Astrocyte of the hippocampus (primary cell): ENCODE measurements around the gene C17orf113.
"Not testable (repeated sequence)": the region's sequence is repeated elsewhere in the genome, so short reads cannot be mapped to it uniquely, and the experiment has no call there.

ENCODE experiments used
- DNase-seq: peaks from one replicate; pipeline ENCODE4 v3.0.0; 2011; ENCODE audit warnings: low read depth, low spot score

C17orf113 gene

GRCh38 chr17:42042598-42043319 is 7.6 kb downstream of the C17orf113 start:
- DNase-seq, result no peak

DNA sequence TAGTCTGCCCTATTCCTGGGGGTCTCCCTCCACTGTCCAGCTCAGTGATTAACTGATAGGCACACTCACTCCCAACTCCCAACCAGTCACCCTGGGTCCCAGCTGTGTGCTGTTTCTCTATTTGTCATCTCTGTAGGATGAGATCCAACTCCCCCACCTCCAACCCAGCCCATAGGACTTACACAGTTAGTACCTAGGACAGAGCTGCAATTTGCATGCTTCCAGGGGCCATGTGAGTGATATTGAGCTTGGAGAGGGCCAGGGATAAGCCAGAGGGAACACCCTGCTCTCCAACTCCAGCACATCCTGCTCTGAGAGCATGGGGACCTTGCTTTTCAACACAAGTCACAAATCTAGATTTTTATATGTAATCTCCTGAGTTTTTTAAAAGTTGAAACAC is 8.8 kb downstream of the C17orf113 start:
- DNase-seq, result no peak

- DNase-seq, result no peak
Observed at GRCh38 chr17:42040818-42041217, 9.6 kb downstream of the C17orf113 start.

DNA sequence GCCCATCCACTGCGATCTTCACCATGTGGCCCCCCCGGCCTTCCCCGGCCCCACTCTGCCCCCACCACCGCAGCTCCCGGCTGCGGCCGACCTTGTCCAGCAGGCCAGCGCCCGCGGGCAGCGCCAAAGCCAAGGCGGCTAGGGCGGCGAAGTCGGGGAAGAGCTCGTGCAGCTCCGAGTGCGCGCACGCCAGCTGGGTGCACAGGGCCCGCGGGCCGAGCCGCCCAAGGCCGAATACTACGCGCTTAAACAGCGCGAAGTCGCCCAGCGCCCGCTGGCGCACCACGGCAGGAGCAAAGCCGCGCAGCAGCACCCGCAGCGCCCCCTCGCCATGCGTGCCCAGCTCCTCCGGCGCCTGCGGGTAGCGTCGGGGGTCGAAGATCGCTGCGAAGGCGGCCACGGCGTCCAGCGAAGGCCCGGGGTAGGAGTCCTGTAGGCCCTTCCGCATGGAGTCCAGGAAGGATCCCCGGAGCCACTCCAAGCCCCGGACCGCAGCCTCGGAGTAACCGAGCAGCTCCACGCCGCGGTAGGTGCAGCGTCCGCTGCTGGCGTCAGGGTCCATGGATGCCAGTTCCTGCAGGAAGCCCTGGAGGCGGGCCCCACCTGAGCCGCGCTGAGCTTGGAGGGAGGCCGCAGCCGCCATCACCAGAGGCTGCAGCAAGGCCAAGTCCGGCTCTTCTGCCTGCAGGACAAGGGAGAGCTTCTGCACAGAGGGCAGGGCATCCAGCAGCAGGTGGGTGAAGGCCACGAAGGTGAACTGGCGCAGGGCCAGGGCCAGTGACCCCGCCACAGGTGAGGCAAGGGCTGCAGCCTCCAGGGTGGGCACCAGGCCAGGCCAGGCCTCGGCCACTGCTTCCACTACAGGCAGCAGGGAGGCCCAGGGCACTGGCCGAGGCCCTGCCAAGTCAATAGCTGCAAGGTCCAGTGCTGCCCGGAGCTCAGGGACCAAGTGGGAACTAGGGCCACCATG is 10.3 kb downstream of the C17orf113 start:
- DNase-seq, result peak; percentile 29

DNA sequence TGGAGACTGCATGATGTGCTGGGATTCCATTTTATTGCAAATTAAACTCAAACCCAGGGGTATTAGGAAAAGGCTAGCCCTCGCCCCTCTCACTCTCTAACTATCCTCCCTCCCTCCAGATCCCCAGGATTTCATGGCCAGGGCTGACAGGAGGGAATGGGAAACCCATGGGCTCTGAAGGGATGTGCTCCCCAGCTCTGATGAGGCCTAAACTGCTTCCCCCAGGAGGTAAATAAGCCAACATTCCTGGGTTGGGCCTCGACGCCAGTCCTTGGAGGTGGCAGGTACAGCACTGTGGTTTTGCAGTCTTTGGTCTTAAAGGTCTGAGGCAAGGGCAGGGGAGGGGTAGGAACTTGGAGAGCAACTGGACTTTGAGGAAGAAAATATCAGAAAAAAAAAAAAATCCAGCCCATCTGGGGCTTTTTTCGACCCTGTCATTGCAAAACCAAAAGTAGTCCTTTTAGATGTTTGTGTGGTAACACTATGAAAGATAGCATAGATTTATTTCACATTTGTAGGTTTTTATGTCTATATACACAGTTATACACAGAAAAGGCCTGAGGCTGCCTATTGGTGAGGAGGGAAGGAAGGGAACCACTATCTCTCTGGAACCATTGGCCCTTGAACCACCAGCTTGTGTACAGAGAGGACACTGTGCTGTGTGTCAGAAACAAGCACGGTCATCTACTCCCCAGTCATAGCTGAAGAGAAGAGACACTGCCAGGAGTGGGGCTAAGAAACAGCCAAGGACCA is 12.0 kb downstream of the C17orf113 start:
- no peak for DNase-seq

- DNase-seq, result no peak
Observed at GRCh38 chr17:42034059-42034458, 16.3 kb downstream of the C17orf113 start.

DNA sequence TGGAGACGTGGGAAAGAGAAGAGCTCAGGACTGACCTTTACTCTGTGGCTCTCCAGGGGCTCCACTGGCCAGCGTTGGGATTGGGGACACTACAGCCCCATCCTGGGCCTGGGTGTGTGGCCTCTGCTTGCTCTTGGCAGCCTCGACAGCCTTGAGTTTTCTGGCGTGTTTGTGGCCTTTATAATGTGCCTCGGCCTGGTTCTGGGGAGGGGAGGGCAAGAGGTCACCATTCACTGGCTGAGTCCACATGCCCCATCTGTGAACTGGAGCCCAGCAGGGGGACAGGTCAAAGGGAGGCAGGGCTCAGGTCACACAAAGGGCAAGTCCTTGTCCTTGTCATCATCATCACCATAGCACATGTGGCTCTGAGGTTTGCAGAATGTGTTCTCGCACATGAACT is 18.8 kb downstream of the C17orf113 start:
- DNase-seq, result no peak

GRCh38 chr17:42028791-42029127 is 21.6 kb downstream of the C17orf113 start:
- DNase-seq, result no peak

DNA sequence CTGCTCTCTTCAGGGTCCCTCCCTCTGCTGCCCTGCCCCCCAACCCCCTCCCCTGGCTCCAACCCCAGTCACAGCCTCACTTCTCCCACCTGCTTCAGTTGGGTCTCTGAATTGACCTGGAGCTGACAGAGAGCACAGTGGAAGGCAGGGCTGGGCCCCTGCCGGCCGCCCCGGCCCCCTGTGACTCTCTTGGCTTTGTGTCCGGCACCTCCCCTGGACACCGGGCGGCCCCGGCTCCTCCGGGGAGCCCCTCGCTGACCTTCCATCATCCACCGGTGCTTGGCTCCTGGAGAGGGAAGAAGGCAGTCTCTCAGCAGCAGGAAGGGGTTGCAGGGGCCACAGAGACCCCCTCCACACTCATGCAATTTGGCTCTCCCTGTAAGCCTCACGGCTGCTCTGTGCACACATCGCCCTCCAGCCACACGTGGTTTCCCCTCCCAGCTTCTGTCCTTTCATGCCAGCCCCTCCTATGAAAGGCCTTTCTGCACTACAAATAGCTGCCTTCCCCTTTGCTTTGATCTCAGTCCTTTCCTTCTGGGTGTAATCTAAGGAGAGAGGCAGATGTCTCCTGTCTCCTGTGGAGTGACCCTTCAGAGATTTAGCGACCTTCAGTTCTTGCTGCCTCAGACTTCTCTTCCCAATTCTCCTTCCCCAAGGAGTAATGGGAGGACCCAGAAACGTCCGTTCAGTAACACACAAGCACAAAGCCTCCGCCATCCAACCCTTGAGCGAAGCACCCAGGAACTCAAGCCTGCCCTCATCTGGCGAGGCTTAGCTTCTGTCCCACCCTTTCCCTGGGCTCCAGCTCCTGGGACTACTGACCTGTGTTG is 22.2 kb downstream of the C17orf113 start:
- no peak for DNase-seq

- DNase-seq, result no peak
Observed at GRCh38 chr17:42027590-42027889, 22.9 kb downstream of the C17orf113 start.

GRCh38 chr17:42026857-42027589 is 23.4 kb downstream of the C17orf113 start:
- DNase-seq, result no peak

DNA sequence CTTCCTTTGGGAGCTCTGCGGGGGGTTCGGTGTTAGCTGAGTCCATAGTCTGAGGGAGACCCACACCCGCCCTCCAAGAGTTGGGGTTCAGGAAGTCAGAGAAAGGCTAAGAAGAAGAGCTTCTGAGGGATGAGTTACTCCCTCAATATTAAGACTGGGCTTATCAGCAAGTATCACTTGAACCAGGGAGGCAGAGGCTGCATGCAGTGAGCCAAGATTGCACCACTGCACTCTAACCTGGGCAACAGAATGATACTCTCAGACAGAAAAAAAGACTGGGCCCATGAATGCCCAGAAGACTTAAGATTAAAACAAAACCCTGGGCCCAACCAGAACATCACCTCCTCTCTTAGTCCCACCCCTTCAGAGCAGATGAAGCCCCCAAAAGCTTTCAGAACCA is 24.5 kb downstream of the C17orf113 start:
- DNase-seq, result no peak

DNA sequence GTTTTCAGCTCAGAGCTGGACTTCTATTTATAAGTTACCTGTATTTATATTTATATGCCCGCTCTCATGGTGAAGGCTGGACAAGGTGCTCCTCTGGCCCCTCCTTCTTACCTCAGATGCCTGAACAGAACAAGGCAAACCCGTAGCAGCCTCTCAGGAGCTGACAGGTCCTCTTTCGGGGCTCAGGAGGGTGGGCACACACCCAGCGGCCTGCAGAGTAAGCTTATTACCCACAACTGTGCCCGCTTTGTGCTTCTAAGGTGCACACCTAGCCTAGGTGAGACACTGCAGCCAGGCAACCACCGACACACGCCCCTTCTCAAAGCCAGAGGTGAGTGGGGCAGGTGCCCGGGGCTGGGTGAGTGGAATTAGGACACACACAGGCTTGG is 25.2 kb downstream of the C17orf113 start:
- no peak for DNase-seq

DNA sequence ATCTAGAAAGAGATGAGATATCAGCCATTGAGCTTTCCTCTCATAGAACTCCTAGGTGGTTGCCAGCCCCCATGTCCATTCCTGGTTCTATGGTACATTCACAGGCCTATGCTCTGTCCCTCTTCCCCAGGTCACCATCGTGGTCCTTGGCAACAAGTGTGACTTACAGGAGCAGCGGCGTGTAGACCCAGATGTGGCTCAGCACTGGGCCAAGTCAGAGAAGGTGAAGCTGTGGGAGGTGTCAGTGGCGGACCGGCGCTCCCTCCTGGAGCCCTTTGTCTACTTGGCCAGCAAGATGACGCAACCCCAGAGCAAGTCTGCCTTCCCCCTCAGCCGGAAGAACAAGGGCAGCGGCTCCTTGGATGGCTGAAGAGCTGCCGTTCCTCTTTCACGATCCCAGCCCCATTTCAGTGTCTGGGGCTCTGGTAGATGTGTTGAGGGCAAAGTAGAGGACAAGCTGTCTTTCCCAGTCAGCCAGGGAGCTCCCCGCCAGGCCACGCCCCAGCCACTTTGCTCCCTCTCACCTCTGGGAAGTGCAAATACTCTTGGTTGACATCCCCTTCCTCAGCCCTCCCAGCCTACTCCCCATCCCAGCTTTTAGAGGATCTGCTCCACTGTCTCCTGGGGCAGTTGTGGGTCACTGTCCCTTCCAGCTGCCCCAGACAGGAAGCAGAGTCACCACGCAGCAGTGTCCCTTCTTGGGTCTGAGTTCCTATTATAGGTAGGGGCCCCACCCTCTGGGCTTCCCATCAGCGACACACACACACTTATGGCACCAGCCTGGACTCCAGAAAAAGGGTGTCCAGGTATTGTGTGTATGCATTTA is 26.7 kb downstream of the C17orf113 start:
- no peak for DNase-seq

- DNase-seq, result not testable (repeated sequence)
Observed at GRCh38 chr17:42020845-42021244, 29.6 kb downstream of the C17orf113 start.

GRCh38 chr17:42019509-42020404 is 30.6 kb downstream of the C17orf113 start, which contains the start of gene NKIRAS2:
Gene NKIRAS2 (plus strand): TSS chr17:42020090. CDS start chr17:42021578, 1,488 bp downstream.
- DNase-seq, result peak; percentile 97

GRCh38 chr17:42018988-42019387 is 31.4 kb downstream of the C17orf113 start:
- no peak for DNase-seq

GRCh38 chr17:42018339-42018738 is 32.1 kb downstream of the C17orf113 start:
- DNase-seq, result no peak

GRCh38 chr17:42017866-42018200 is 32.6 kb downstream of the C17orf113 start:
- no peak for DNase-seq
